OCI-M2 (cell line): Measurements from ENCODE around the gene CCL23.
"Not testable (repeated sequence)": the region's sequence is repeated elsewhere in the genome, so short reads cannot be mapped to it uniquely, and the experiment has no call there.

Source experiments
- DNase-seq: peaks from one replicate; lab custom pipeline; 2025; ENCODE audit not compliant: unreplicated experiment; lab: John Stamatoyannopoulos, UW

The CCL23 gene

GRCh38 chr17:36017799-36018198 lies at the start of gene CCL23:
CCL23 (minus strand) TSS chr17:36017972; CDS start chr17:36017897, 75 bp downstream.
- DNase-seq = no peak

DNA sequence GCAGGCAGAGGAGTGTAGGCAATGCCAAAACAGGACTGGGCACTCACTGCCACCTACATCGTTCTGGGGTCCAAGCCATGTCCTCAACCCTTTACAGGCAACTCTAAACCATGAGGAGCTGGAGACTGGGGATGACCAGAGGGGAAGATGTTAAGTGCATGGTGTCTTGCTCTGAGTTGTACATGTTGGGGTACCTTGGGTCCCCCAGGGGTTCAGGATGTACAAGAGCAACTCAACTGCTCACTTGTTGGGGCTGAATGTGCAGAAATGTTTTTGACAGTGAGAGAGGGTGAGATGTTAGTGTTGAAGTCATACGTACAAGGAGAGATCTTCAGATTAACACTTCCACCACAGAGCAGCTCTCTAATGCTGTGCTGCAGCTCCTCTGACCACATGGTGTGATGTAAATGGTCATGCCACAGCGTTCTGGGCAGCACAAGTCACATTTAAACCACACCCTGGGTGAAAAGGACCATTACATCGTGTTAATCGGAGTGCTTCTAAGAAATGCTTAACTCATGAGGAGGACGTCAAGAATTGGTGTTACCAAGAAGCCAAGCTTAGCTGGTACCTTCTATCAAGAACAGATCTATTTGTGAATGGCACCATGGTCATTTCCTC lies 48.7 kb upstream of the CCL23 start:
- no peak for DNase-seq

DNA sequence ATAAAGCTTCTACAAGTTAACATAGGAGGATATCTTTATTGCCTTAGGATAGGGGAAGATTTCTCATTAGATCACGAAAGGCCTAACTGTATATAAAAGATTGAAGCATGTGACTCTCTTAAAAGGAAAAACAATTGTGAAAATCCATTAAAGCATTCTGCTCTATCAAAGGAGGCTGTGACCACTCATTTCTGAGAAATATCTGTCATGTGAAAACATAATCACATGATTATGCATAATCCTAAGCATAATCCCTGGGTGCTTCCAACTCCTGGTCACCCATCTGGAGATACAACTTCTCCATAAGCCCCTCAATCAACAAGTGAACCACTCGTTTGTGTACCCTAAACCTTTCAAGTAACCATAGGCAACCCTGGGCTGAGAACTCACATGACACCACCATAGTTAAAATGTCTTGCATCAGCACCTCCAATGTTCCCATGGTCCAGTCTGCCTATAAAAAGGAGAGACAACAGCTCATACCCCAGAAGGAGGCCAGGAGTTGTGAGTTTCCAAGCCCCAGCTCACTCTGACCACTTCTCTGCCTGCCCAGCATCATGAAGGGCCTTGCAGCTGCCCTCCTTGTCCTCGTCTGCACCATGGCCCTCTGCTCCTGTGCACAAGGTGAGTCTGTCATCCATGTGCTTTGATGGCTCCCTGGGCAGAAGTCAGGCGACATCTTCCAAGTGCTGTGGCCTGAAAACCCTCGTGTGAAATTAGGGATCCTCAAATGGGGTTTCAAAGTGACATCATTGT lies 46.2 kb upstream of the CCL23 start, which contains the start of gene CCL18:
Gene CCL18, plus strand, starts transcription at position 487 of the 756 bp plus-strand sequence. Its CDS starts 71 bp downstream, at position 558.
- no peak for DNase-seq

DNA sequence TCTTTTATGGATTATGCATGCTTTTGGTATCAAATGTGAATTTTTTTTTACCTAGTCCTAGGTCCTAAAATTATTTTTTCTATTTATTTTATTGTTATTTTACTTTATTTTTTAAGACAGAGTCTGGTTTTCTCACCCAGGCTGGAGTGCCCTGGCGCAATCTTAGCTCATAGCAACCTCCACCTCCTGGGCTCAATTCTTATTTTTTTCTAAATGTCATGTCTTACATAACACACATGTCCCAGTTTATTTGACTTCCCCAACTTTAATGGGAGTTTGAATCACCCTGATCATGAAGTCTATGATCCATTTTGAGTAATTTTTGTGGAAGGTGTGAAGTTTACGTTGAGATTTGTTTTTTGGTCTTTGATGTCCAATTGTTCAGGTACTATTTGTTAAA lies 43.0 kb upstream of the CCL23 start:
- no peak for DNase-seq

GRCh38 chr17:36059406-36059805 lies 41.6 kb upstream of the CCL23 start:
- no peak for DNase-seq

DNA sequence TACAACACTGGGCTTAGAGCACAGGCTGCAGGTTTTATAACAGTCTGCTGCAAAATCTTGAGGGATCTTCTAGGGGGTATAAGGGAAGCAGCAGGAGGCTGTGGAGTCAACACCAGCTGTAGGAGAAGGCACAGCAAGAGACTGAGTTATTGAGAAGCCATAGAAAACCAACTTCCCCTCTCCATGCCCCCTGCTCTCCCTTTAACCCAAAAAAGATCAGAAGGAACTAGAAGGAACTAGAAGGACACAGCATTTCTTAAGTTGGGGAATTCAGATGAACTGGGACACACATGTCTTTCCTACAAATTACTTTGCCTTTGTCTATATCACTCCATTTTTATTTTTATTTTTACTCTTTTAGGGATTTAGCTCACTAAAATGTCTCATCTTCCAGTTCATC lies 40.1 kb upstream of the CCL23 start:
- DNase-seq = no peak

DNA sequence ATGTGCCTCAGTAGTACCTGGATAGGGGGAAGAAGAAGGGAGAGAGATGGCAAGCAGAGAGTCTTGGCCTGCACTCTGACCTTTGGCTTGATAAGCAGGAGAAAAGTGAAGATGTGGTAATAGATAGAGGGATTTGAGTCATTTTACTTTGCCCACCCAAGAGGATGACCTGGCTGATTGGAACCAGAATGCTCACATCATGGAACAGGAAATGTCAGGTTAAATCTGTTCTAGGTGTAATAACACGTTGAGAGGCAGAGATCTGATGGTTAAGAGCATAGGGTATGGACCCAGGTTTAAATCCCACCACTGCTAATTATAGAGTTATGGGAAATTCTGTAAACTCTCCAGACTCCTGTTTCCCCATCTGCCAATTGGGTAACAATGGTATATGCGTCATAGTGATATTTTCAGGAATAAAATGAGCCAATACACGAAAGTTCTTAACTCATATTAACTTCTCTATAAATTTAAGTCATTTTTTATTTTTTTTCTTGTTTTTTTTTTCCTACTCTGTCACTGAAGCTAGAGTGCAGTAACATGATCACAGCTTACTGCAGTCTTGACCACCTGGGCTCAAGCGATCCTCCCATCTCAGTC lies 38.2 kb upstream of the CCL23 start:
- no peak for DNase-seq

DNA sequence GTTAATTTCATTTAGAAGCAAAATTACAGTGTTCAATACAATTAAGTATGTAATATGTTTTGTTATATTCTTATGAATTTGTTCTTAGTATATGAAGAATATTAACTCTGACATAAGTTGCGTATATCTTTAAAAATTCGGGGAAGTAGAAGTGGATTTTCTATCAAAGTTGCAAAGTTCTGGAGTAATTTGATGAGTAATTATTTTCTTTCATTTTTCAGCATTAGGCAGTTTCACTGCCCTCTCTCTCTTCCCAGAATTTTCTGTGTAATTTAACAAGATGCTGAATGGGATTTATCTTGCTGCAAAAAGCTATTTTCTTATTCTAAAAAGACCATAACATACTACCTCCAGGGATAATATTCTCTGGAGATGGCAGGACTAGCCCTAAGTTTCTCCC lies 37.4 kb upstream of the CCL23 start:
- DNase-seq = no peak

DNA sequence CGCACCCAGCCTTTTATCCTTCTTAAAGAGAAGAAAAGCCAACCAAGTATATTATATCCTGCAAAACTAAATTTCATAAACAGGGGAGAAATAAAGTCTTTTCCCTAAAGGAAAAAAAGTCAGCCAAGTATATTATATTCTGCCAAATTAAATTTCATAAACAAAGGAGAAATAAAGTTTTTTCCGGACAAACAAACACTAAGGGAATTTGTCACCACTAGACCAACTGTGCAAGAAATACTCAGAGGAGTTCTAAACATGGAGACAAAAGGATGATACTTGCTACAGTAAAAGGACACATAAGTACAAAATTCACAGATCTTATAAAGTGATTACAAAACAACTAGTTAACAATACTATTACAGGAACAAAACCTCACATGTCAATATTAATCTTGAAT lies 31.9 kb upstream of the CCL23 start:
- no peak for DNase-seq

GRCh38 chr17:36048066-36048465 lies 30.3 kb upstream of the CCL23 start:
- no peak for DNase-seq

DNA sequence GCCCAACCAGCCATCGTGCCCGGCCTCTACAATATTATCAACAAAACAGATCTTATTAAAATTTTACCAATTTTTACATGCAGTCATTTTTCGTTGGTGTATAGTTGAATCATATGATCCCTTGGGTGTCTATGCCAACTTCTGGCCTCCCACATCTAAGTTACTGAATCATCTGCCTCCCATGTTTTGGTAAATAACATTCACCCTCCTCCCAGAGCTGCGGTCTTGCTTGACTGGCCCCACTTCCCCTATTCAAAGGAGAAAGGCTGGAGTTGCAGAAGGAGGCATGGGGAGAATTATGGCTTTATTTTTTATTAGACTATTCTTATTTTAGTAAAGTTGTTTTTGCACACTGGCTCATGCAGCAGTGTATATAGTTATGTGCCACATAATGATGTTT lies 18.5 kb upstream of the CCL23 start:
- no peak for DNase-seq

GRCh38 chr17:36034127-36034526 lies 16.4 kb upstream of the CCL23 start:
- DNase-seq = no peak

GRCh38 chr17:36030956-36031355 lies 13.2 kb upstream of the CCL23 start:
- DNase-seq = no peak

- DNase-seq = no peak
Measured at GRCh38 chr17:36027761-36028160, 10.0 kb upstream of the CCL23 start.

DNA sequence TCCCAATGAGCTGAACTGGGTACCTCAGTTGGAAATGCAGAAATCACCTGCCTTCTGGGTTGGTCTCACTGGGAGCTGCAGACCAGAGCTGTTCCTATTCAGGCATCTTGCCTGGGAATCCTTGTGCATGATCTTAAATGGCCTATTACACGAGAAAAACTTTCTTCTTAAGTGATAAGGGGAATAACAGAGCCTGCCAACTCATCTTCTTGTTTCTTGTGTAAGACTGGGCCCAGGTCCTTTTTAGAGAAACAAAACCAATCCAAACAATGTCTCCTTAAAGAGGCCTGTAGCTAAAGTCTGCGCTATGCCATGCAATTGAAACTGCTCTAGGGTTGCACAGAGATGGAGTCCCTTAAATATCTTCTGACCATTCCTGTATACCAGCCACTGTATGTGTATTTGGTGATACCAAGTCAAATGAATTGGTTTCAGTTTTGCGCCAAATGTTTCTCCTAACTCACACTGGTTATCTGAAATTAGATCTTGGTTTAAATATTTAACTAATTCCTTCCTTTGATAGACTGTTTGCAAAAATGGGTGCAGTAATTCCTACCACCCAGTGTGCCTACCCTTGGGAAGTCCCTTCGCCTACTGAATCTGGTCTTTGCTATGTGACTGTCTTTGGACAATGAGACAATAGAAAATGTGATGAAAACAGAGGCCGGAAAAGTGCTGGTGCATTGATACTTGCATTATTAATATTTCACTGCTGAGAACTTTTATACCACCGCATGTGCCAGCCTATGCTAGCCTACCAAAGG lies 6.5 kb upstream of the CCL23 start:
- no peak for DNase-seq

DNA sequence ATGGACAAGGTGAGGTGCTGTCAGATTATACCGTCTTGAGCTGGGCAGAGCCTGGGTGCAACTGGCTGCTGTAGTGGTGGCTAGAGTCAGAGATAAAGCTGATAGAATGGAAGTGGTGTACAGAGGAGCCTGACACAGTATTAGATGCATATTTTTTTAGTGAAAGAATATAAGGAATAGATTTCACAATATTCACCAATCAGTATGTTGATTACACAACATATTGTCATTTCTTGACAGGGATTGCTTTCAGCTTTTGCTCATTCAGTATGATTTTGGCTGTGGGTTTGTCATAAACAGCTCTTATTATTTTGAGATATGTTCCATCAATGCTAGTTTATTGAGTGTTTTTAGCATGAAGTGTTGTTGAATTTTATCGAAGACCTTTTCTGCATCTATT lies 1.7 kb upstream of the CCL23 start:
- DNase-seq = no peak

DNA sequence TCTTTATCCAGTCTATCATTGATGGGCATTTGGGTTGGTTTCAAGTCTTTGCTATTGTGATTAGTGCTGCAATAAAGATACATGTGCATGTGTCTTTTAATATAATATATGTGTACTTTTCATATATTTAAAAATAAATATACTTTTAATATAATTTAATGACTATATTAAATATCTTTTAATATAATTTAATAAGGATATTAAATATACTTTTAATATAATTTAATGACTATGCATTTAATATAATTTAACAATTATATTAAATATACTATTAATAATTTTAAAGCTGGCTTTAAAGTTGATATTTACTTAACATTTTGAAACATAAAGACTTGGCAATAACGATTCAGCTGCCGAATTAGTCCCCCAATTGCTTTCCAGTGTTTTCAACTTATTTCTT lies 1.2 kb downstream of the CCL23 start:
- no peak for DNase-seq

DNA sequence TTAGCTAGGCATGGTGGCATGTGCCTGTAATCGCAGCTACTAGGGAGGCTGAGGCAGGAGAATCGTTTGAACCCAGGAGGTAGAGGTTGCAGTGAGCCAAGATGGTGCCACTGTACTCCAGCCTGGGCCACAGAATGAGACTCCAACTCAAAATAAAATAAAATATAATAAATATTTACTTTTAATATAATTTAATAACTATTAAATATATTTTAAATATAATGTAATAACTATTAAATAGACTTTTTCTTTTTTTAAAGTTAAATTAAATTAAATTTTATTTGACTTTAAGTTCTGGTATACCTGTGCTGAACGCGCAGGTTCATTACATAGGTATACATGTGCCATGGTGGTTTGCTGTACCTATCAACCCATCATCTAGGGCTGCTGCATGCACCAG lies 1.9 kb downstream of the CCL23 start:
- not testable (repeated sequence) for DNase-seq

DNA sequence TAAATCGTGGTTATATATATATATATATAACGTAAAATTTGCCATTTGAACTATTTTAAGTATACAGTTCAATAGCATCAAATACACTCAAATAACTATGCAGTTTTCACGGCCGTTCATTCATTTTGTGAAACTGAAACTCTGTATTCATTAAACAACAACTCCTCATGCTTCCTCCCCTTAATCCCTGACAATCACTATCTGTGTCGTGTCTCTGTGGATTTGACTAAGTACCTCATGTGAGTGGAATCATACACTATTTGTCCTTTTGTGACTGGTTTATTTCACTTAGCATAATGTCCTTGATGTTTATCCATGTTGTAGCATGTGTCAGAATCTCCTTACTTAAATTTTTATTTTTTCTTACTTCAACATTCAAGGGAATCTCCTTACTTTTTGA lies 2.8 kb downstream of the CCL23 start:
- DNase-seq = no peak

DNA sequence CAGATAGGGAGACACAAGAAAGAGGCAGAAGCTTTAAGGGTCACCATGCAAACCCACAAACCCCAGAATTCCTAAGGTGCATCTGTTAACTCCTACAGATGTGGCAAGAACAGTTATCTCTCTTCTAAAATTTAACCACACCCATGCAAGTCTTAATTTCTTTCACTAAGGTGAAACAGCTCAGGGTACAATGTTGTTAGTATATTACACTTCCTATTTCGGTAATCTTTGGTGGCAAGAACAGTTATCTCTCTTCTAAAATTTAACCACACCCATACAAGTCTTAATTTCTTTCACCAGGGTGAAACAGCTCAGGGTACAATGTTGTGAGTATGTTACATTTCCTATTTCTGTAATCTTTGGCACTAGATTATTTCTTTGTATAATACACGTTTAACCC lies 6.6 kb downstream of the CCL23 start:
- DNase-seq = no peak

- no peak for DNase-seq
Measured at GRCh38 chr17:36008998-36009665, 8.6 kb downstream of the CCL23 start.
